ENCODE measurements around the gene UGT2B17. TPM values are rescaled to one million over a fixed set of nuclear protein-coding genes. Genes with fewer than 3 reads are reported as not detected.
"Not testable (repeated sequence)": the region's sequence is repeated elsewhere in the genome, so short reads cannot be mapped to it uniquely, and the experiment has no call there.

The UGT2B17 gene
- polyA plus RNA-seq, 1 donor (not counting 4 experiments of a cell fraction or from before 2014, with no cell fraction given): not detected

DNA sequence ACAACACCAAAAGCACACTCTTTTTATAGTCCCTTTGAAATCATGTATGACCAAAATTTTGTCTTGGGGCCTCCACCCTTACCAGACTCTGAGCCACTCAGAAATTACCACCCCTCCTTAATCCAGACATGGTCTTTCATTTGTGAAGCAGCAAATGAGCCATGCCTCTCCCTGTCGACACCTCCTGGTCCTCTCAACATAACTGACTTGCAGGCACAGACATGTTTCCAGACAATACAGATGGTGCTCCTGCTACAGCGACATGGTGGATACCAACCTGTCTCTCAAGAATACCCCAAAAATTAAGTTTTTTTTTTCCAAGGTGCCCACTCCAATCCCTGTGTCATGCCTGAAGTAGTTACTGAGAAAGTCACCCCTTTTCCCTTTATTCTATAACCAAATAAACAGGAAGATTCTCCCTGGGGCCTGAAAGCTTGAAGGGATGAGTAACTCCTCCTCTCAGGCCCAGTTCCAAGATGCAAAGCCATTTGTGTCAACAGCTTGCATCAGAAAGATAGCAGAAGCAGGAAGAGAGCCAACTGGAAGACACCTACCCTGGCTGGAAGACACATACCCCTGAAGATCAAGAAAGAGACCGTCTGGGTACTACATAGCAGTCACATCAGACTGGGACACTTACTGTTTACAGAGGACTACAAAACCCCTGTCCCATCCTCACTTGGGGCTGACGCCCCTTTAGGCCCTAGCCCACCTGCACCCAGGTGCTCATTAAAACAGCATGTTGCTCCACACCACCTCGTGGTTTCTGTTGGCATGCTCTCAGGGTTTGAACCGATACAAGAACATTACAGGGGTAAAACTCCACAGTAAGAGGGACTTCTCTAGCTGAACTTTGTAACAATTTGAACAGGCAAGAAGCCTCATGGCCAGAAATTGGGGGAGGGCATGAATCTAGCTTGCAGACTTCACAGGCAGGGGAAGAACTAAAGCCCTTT lies 5.5 kb upstream of the UGT2B17 start:
- FAIRE-seq (no peak), DNase-seq (ENCODE audit: low read depth, low spot score) (no peak)
- Histone ChIP-seq H2AFZ (ENCODE audit: control insufficient read depth, low read length) (no peak overlapping the region), H3K79me2 (ENCODE audit: control insufficient read depth, insufficient read depth, low read length) (no peaks in the 10 kb centered on the region), H3K36me3 (ENCODE audit: control insufficient read depth in 2 of 2, extremely low read depth in 1 of 2, insufficient read depth in 2 of 2, low read length in 2 of 2) (no peaks in the 10 kb centered on the region), H3K9me1 (ENCODE audit: control insufficient read depth, extremely low read depth, insufficient read depth, low read length) (no peaks in the 10 kb centered on the region), H3K4me2 (ENCODE audit: control insufficient read depth, extremely low read depth, insufficient read depth, low read depth, low read length) (no peak overlapping the region), H3K4me1 (ENCODE audit: control insufficient read depth, extremely low read depth, insufficient read depth, low read length) (peaks cover 5% of the 10 kb centered on the region), H3K27me3 (ENCODE audit: control insufficient read depth, extremely low read depth, insufficient read depth, low read length) (no peaks in the 10 kb centered on the region), H4K20me1 (ENCODE audit: control insufficient read depth, extremely low read depth, insufficient read depth, low read length) (no peaks in the 10 kb centered on the region), H3K9ac (ENCODE audit: control insufficient read depth, extremely low read depth, insufficient read depth, low read length) (no peak overlapping the region), H3K4me3 (ENCODE audit: control insufficient read depth in 2 of 3, extremely low read depth in 1 of 3, insufficient read depth in 2 of 3, low read depth in 1 of 3, low read length in 3 of 3) (no peak overlapping the region), H3K9me3 (ENCODE audit: control insufficient read depth, low read depth, low read length) (no peaks in the 10 kb centered on the region), H3K27ac (ENCODE audit: control insufficient read depth, insufficient read depth, low read length) (peak overlapping the region; percentile 52)
- TF ChIP-seq EZH2 (IDR thresholded peaks at IDR 0.05; ENCODE audit: low read length) (no peak), CTCF (optimal IDR thresholded peaks at IDR 0.05 in 1 of 3, IDR thresholded peaks at IDR 0.05 in 1 of 3, conservative IDR thresholded peaks at IDR 0.05 in 1 of 3; ENCODE audit: extremely low read depth in 1 of 3, insufficient read depth in 2 of 3, low read length in 3 of 3) (no peak)
- dilution Hi-C loops (cut with MboI; ENCODE audit: extremely low pct_ligation_motif_present, low sequenced_read_pairs): no loop called here

DNA sequence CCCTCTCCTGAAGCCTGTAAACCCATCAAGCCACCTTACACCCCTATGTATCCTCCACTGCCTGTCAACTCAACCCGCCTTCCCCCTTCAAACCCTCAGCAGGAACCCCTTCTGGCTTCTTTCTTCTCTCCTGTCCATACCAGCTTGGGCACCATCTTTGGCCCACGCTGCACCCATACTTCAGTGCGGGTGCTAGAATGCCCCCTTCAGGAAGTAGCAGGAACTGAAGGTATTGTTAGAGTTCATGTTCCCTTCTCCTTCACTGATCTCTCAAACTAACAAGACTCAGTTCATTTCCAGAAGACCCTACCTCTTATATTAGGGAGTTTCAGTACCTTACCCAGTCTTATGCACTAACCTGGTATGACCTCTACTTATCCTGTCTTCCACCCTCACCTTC lies 1.5 kb upstream of the UGT2B17 start:
- dilution Hi-C loops (cut with MboI; ENCODE audit: extremely low pct_ligation_motif_present, low sequenced_read_pairs): no loop called here
- H3K4me1 ChIP-seq (ENCODE audit: control insufficient read depth, extremely low read depth, insufficient read depth, low read length): peaks cover 5% of the 10 kb centered on the region
- H3K9ac ChIP-seq (ENCODE audit: control insufficient read depth, extremely low read depth, insufficient read depth, low read length): no peak overlapping the region
- FAIRE-seq (no peak), DNase-seq (ENCODE audit: low read depth, low spot score) (no peak)
- H3K27me3 ChIP-seq (ENCODE audit: control insufficient read depth, extremely low read depth, insufficient read depth, low read length): no peaks in the 10 kb centered on the region
- no peaks in the 10 kb centered on the region for H3K36me3 ChIP-seq (ENCODE audit: control insufficient read depth in 2 of 2, extremely low read depth in 1 of 2, insufficient read depth in 2 of 2, low read length in 2 of 2)
- no peaks in the 10 kb centered on the region for H3K9me1 ChIP-seq (ENCODE audit: control insufficient read depth, extremely low read depth, insufficient read depth, low read length)
- no peaks in the 10 kb centered on the region for H3K9me3 ChIP-seq (ENCODE audit: control insufficient read depth, low read depth, low read length)
- TF ChIP-seq EZH2 (IDR thresholded peaks at IDR 0.05; ENCODE audit: low read length) (no peak), CTCF (optimal IDR thresholded peaks at IDR 0.05 in 1 of 3, IDR thresholded peaks at IDR 0.05 in 1 of 3, conservative IDR thresholded peaks at IDR 0.05 in 1 of 3; ENCODE audit: extremely low read depth in 1 of 3, insufficient read depth in 2 of 3, low read length in 3 of 3) (no peak)
- H3K27ac ChIP-seq (ENCODE audit: control insufficient read depth, insufficient read depth, low read length): no peak overlapping the region
- no peak overlapping the region for H3K4me3 ChIP-seq (ENCODE audit: control insufficient read depth in 2 of 3, extremely low read depth in 1 of 3, insufficient read depth in 2 of 3, low read depth in 1 of 3, low read length in 3 of 3)
- H4K20me1 ChIP-seq (ENCODE audit: control insufficient read depth, extremely low read depth, insufficient read depth, low read length): no peaks in the 10 kb centered on the region
- no peaks in the 10 kb centered on the region for H3K79me2 ChIP-seq (ENCODE audit: control insufficient read depth, insufficient read depth, low read length)
- no peak overlapping the region for H2AFZ ChIP-seq (ENCODE audit: control insufficient read depth, low read length)
- no peak overlapping the region for H3K4me2 ChIP-seq (ENCODE audit: control insufficient read depth, extremely low read depth, insufficient read depth, low read depth, low read length)

DNA sequence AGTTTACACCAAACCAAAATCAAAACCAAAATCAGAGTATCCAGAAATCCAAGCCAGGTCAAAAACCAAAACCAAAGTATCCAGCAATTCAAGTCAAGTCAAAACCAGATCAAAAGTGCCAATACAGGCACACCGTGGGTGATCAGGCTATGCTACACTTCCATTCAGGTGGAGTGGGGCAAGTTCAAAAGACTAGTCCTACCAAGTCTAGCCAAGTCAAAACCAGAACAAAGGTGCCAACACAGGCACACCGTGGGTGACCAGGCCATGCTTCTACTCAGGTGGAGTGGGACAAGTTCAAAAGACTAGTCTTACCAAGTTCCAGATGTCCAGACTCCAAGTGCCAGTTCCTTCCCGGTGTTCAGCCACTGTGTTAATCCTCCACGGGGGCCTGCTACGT lies 486 bp downstream of the UGT2B17 start:
- H3K9ac ChIP-seq (ENCODE audit: control insufficient read depth, extremely low read depth, insufficient read depth, low read length); H3K9me1 ChIP-seq (ENCODE audit: control insufficient read depth, extremely low read depth, insufficient read depth, low read length); H3K4me3 ChIP-seq (ENCODE audit: control insufficient read depth in 2 of 3, extremely low read depth in 1 of 3, insufficient read depth in 2 of 3, low read depth in 1 of 3, low read length in 3 of 3); FAIRE-seq; H3K27ac ChIP-seq (ENCODE audit: control insufficient read depth, insufficient read depth, low read length); H3K79me2 ChIP-seq (ENCODE audit: control insufficient read depth, insufficient read depth, low read length); H3K27me3 ChIP-seq (ENCODE audit: control insufficient read depth, extremely low read depth, insufficient read depth, low read length); H3K36me3 ChIP-seq (ENCODE audit: control insufficient read depth in 2 of 2, extremely low read depth in 1 of 2, insufficient read depth in 2 of 2, low read length in 2 of 2); H4K20me1 ChIP-seq (ENCODE audit: control insufficient read depth, extremely low read depth, insufficient read depth, low read length); H3K9me3 ChIP-seq (ENCODE audit: control insufficient read depth, low read depth, low read length); H3K4me2 ChIP-seq (ENCODE audit: control insufficient read depth, extremely low read depth, insufficient read depth, low read depth, low read length); DNase-seq (ENCODE audit: low read depth, low spot score); H2AFZ ChIP-seq (ENCODE audit: control insufficient read depth, low read length); H3K4me1 ChIP-seq (ENCODE audit: control insufficient read depth, extremely low read depth, insufficient read depth, low read length); dilution Hi-C loops (cut with MboI; ENCODE audit: extremely low pct_ligation_motif_present, low sequenced_read_pairs): not testable (repeated sequence)

Data from keratinocyte (primary cell).